H9 (cell line): ENCODE data around the gene BHLHE41. TPM values are rescaled to one million over a fixed set of nuclear protein-coding genes. Genes with fewer than 3 reads are reported as not detected.

Source experiments
- DNase-seq: peaks from one replicate; pipeline ENCODE4 v3.0.0-alpha.2; 2017
- H2AFZ ChIP-seq: one replicate; pipeline ENCODE4 v1.6.1; 2013; ENCODE audit warnings: mild to moderate bottlenecking, low read length, control low read depth, moderate library complexity
- H2AK5ac ChIP-seq: 2 replicates; pipeline ENCODE4 v1.6.1; 2013; ENCODE audit warnings: low read length, control low read depth, mixed read lengths; ENCODE audit not compliant: insufficient read length
- H2BK120ac ChIP-seq: one replicate; pipeline ENCODE4 v1.6.1; 2013; ENCODE audit warnings: low read depth, mild to moderate bottlenecking, low read length, control low read depth, inconsistent platforms; ENCODE audit not compliant: poor library complexity, severe bottlenecking
- H2BK12ac ChIP-seq: 2 replicates; pipeline ENCODE4 v1.6.1; 2013; ENCODE audit warnings: low read length, control low read depth, mixed read lengths, low read depth; ENCODE audit not compliant: insufficient read length
- H2BK15ac ChIP-seq: 2 replicates; pipeline ENCODE4 v1.6.1; 2013; ENCODE audit warnings: low read depth, low read length, control low read depth
- H2BK20ac ChIP-seq: one replicate; pipeline ENCODE4 v1.6.1; 2013; ENCODE audit warnings: low read depth, mild to moderate bottlenecking, low read length, control low read depth, inconsistent platforms; ENCODE audit not compliant: poor library complexity, severe bottlenecking
- H2BK5ac ChIP-seq: 2 replicates; pipeline ENCODE4 v1.6.1; 2013; ENCODE audit warnings: low read length, control low read depth, mixed read lengths; ENCODE audit not compliant: insufficient read length
- H3K14ac ChIP-seq: 2 replicates; pipeline ENCODE4 v1.6.1; 2013; ENCODE audit warnings: low read length, control low read depth; ENCODE audit not compliant: insufficient read depth
- H3K18ac ChIP-seq: 2 replicates; pipeline ENCODE4 v1.6.1; 2013; ENCODE audit warnings: low read depth, mild to moderate bottlenecking, mixed read lengths, low read length, control low read depth; ENCODE audit not compliant: insufficient read length
- H3K23ac ChIP-seq: 2 replicates; pipeline ENCODE4 v1.6.1; 2013; ENCODE audit warnings: low read length, control low read depth, mixed read lengths, low read depth; ENCODE audit not compliant: insufficient read length
- H3K23me2 ChIP-seq: 2 replicates; pipeline ENCODE4 v1.6.1; 2013; ENCODE audit warnings: low read depth, mild to moderate bottlenecking, mixed read lengths, low read length, control low read depth; ENCODE audit not compliant: insufficient read length, poor library complexity, severe bottlenecking
- H3K27ac ChIP-seq: 2 replicates; pipeline ENCODE4 v1.5.1; 2013; ENCODE audit warnings: low read length, control low read depth, mixed read lengths, low read depth; ENCODE audit not compliant: insufficient read length
- H3K27me3 ChIP-seq: 2 replicates; pipeline ENCODE4 v1.6.1; 2013; ENCODE audit warnings: low read length, control low read depth, inconsistent platforms; ENCODE audit not compliant: insufficient read depth
- H3K4ac ChIP-seq: 2 replicates; pipeline ENCODE4 v1.6.1; 2013; ENCODE audit warnings: low read depth, mild to moderate bottlenecking, control low read depth, inconsistent platforms, low read length, moderate library complexity
- H3K4me1 ChIP-seq: 2 replicates; pipeline ENCODE4 v1.6.1; 2013; ENCODE audit warnings: low read length, control low read depth, inconsistent platforms; ENCODE audit not compliant: insufficient read depth
- H3K4me2 ChIP-seq: 2 replicates; pipeline ENCODE4 v1.6.1; 2013; ENCODE audit warnings: low read length, control low read depth, mixed read lengths; ENCODE audit not compliant: insufficient read length, insufficient read depth
- H3K56ac ChIP-seq: 2 replicates; pipeline ENCODE4 v1.6.1; 2013; ENCODE audit warnings: low read depth, mild to moderate bottlenecking, mixed read lengths, low read length, control low read depth; ENCODE audit not compliant: insufficient read length
- H3K79me1 ChIP-seq: 2 replicates; pipeline ENCODE4 v1.6.1; 2013; ENCODE audit warnings: low read depth, mild to moderate bottlenecking, moderate library complexity, low read length, control low read depth, inconsistent platforms; ENCODE audit not compliant: insufficient read depth, poor library complexity, severe bottlenecking
- H3K79me2 ChIP-seq: 2 replicates; pipeline ENCODE4 v1.6.1; 2013; ENCODE audit warnings: low read length, control low read depth, inconsistent platforms; ENCODE audit not compliant: insufficient read depth
- H3K9ac ChIP-seq: 2 replicates; pipeline ENCODE4 v1.6.1; 2013; ENCODE audit warnings: low read length, control low read depth, mixed read lengths; ENCODE audit not compliant: insufficient read length; ENCODE audit errors: extremely low read depth
- H3K9me3 ChIP-seq: one replicate; pipeline ENCODE4 v1.6.1; 2013; ENCODE audit warnings: low read depth, low read length, inconsistent platforms; ENCODE audit not compliant: control insufficient read depth
- H3T11ph ChIP-seq: one replicate; pipeline ENCODE4 v1.6.1; 2013; ENCODE audit warnings: mild to moderate bottlenecking, low read length, control low read depth, inconsistent platforms
- H4K20me1 ChIP-seq: one replicate; pipeline ENCODE4 v1.6.1; 2013; ENCODE audit not compliant: control insufficient read depth, insufficient read length, insufficient read depth
- H4K5ac ChIP-seq: 2 replicates; pipeline ENCODE4 v1.6.1; 2013; ENCODE audit warnings: low read depth, mild to moderate bottlenecking, mixed read lengths, low read length, control low read depth; ENCODE audit not compliant: insufficient read length
- H4K8ac ChIP-seq: replicated peaks from 2 replicates; pipeline ENCODE4 v1.6.1; 2013; ENCODE audit warnings: low read length, control low read depth, mixed read lengths, low read depth; ENCODE audit not compliant: insufficient read length
- H4K91ac ChIP-seq: 2 replicates; pipeline ENCODE4 v1.6.1; 2013; ENCODE audit warnings: low read depth, mild to moderate bottlenecking, moderate library complexity, mixed read lengths, low read length, control low read depth; ENCODE audit not compliant: insufficient read length
- H3K27ac Mint-ChIP-seq, 3 experiments: 2 replicates in 2 of 3; 3 replicates in 1 of 3; pipeline ENCODE4 v1.8.0; 2020 to 2021; ENCODE audit warnings: mixed read lengths in 3 of 3, mild to moderate bottlenecking in 1 of 3, moderate library complexity in 1 of 3
- H3K27me3 Mint-ChIP-seq: 2 replicates; pipeline ENCODE4 v1.8.0; 2021; ENCODE audit warnings: low read depth, mild to moderate bottlenecking, moderate library complexity, mixed read lengths
- H3K36me3 Mint-ChIP-seq, 3 experiments: 2 replicates in 2 of 3; 3 replicates in 1 of 3; pipeline ENCODE4 v1.8.0; 2020 to 2021; ENCODE audit warnings: low read depth in 3 of 3, mixed read lengths in 3 of 3; ENCODE audit not compliant: insufficient read depth in 1 of 3
- H3K4me1 Mint-ChIP-seq, 2 experiments: 2 replicates each; pipeline ENCODE4 v1.8.0; 2020; ENCODE audit warnings: mixed read lengths in 2 of 2
- H3K4me3 Mint-ChIP-seq, 2 experiments: 2 replicates in 1 of 2; 3 replicates in 1 of 2; pipeline ENCODE4 v1.8.0; 2020 to 2021; ENCODE audit warnings: mild to moderate bottlenecking in 2 of 2, mixed read lengths in 2 of 2, moderate library complexity in 1 of 2
- H3K9me3 Mint-ChIP-seq, 2 experiments: 2 replicates in 1 of 2; 3 replicates in 1 of 2; pipeline ENCODE4 v1.8.0; 2020; ENCODE audit warnings: mild to moderate bottlenecking in 2 of 2, mixed read lengths in 2 of 2, moderate library complexity in 1 of 2
- WGBS: extraction: QIAGEN DNeasy Blood & Tissue Kit; methylation state at CpG from one replicate; pipeline ENCODE4 v1.1.7; 2013; ENCODE audit warnings: missing lambda C conversion rate, low lambda C conversion rate, mixed read lengths; ENCODE audit not compliant: insufficient read length; ENCODE audit errors: extremely low coverage; 5-methylcytosine and 5-hydroxymethylcytosine counted together
- total RNA-seq: library from RNA; stranded (reverse); gene quantifications from 2 replicates; pipeline ENCODE4 v1.2.1, GENCODE V29; 2021
- TF ChIP-seq, protein P1 (sequence below): fragments of 200-600 bp; sonication (generic); conservative IDR thresholded peaks from 3 replicates; pipeline ENCODE4 v1.8.0; 2021; ENCODE audit warnings: antibody characterized with exemption, mild to moderate bottlenecking

The BHLHE41 gene
- total RNA-seq, 1 experiment from 2014 or later, result 0.33 TPM

GRCh38 chr12:26090836-26091510, 33.9 kb downstream of the BHLHE41 start:
- no peak overlapping the region for H4K91ac ChIP-seq
- no peak overlapping the region for H2BK15ac ChIP-seq
- no peak overlapping the region for H4K8ac ChIP-seq
- no peaks in the 10 kb centered on the region for H3K36me3 Mint-ChIP-seq
- no peak overlapping the region for H2BK20ac ChIP-seq
- no peaks in the 10 kb centered on the region for H3K4me1 ChIP-seq
- no peak overlapping the region for H4K5ac ChIP-seq
- no peak overlapping the region for H3T11ph ChIP-seq
- no peaks in the 10 kb centered on the region for H3K9me3 Mint-ChIP-seq
- no peak overlapping the region for H3K56ac ChIP-seq
- H3K9ac ChIP-seq, result no peak overlapping the region
- no peak overlapping the region for H3K4me2 ChIP-seq
- H3K9me3 ChIP-seq, result no peaks in the 10 kb centered on the region
- TF ChIP-seq, protein P1, sequence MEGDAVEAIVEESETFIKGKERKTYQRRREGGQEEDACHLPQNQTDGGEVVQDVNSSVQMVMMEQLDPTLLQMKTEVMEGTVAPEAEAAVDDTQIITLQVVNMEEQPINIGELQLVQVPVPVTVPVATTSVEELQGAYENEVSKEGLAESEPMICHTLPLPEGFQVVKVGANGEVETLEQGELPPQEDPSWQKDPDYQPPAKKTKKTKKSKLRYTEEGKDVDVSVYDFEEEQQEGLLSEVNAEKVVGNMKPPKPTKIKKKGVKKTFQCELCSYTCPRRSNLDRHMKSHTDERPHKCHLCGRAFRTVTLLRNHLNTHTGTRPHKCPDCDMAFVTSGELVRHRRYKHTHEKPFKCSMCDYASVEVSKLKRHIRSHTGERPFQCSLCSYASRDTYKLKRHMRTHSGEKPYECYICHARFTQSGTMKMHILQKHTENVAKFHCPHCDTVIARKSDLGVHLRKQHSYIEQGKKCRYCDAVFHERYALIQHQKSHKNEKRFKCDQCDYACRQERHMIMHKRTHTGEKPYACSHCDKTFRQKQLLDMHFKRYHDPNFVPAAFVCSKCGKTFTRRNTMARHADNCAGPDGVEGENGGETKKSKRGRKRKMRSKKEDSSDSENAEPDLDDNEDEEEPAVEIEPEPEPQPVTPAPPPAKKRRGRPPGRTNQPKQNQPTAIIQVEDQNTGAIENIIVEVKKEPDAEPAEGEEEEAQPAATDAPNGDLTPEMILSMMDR, result no peak
- no peak overlapping the region for H3K4me3 Mint-ChIP-seq
- peaks cover 1% of the 10 kb centered on the region; the same call in 1 of the 2 replicates for H3K27me3 Mint-ChIP-seq
- no peaks in the 10 kb centered on the region for H3K4me1 Mint-ChIP-seq
- no peaks in the 10 kb centered on the region for H4K20me1 ChIP-seq
- no peak overlapping the region for H3K27ac Mint-ChIP-seq
- no peaks in the 10 kb centered on the region for H3K27me3 ChIP-seq
- no peaks in the 10 kb centered on the region for H3K79me2 ChIP-seq
- no peak overlapping the region for H3K4ac ChIP-seq
- no peak for DNase-seq
- H2AFZ ChIP-seq, result no peak overlapping the region
- H3K79me1 ChIP-seq, result no peaks in the 10 kb centered on the region
- no peak overlapping the region for H2BK12ac ChIP-seq
- WGBS, result no CpG with 5 or more reads among the region's 11 CpGs
- no peak overlapping the region for H3K18ac ChIP-seq
- no peak overlapping the region for H3K23ac ChIP-seq
- H3K27ac ChIP-seq, result no peak overlapping the region
- H3K23me2 ChIP-seq, result no peaks in the 10 kb centered on the region
- no peak overlapping the region for H2AK5ac ChIP-seq
- no peak overlapping the region for H3K14ac ChIP-seq
- no peak overlapping the region for H2BK5ac ChIP-seq
- no peak overlapping the region for H2BK120ac ChIP-seq
